Measurements from ENCODE around the gene SMAD3. TPM values are rescaled to one million over a fixed set of nuclear protein-coding genes. Genes with fewer than 3 reads are reported as not detected.
A peak's percentile ranks its signal among the peaks of the same experiment; 100 is the strongest.

SMAD3 gene
- polyA plus RNA-seq, 2 donors, result 24.8 to 51.5 TPM

- WGBS, 2 donors, result 40 to 44% methylated on average over 12 of the region's 12 CpGs
- H3K4me3 ChIP-seq (ENCODE audit: low read depth in 1 of 2, low read length in 2 of 2), result peak overlapping the region; percentile 25 to 44
- H3K27ac ChIP-seq (ENCODE audit: low read depth in 2 of 2, low read length in 1 of 2), result peak overlapping the region in 1 of 2 donors; percentile 26
- peaks cover 5 to 9% of the 10 kb centered on the region in 2 donors for H3K4me1 ChIP-seq (ENCODE audit: control insufficient read depth in 2 of 2, insufficient read depth in 2 of 2, low read length in 1 of 2)
- no peaks in the 10 kb centered on the region for H3K9me3 ChIP-seq (ENCODE audit: control insufficient read depth in 2 of 2, insufficient read depth in 1 of 2, low read depth in 1 of 2, low read length in 1 of 2)
- no peaks in the 10 kb centered on the region for H3K27me3 ChIP-seq (ENCODE audit: control insufficient read depth in 1 of 2, insufficient read depth in 2 of 2, low read length in 2 of 2)
- H3K36me3 ChIP-seq (ENCODE audit: control insufficient read depth in 2 of 2, insufficient read depth in 2 of 2, low read length in 1 of 2), result no peaks in the 10 kb centered on the region
These were observed 32.4 kb upstream of the SMAD3 start for GRCh38 chr15:67033012-67033411.

- WGBS, 2 donors, result 6 to 17% methylated on average over 29 to 50 of the region's 50 CpGs
- H3K9me3 ChIP-seq (ENCODE audit: control insufficient read depth in 2 of 2, insufficient read depth in 1 of 2, low read depth in 1 of 2, low read length in 1 of 2), result no peaks in the 10 kb centered on the region
- no peaks in the 10 kb centered on the region for H3K36me3 ChIP-seq (ENCODE audit: control insufficient read depth in 2 of 2, insufficient read depth in 2 of 2, low read length in 1 of 2)
- peaks cover 5 to 9% of the 10 kb centered on the region in 2 donors for H3K4me1 ChIP-seq (ENCODE audit: control insufficient read depth in 2 of 2, insufficient read depth in 2 of 2, low read length in 1 of 2)
- H3K4me3 ChIP-seq (ENCODE audit: low read depth in 1 of 2, low read length in 2 of 2), result peak overlapping the region; percentile 25 to 44
- H3K27ac ChIP-seq (ENCODE audit: low read depth in 2 of 2, low read length in 1 of 2), result no peak overlapping the region
- no peaks in the 10 kb centered on the region for H3K27me3 ChIP-seq (ENCODE audit: control insufficient read depth in 1 of 2, insufficient read depth in 2 of 2, low read length in 2 of 2)
These were observed 31.8 kb upstream of the SMAD3 start for GRCh38 chr15:67033571-67034044.

GRCh38 chr15:67035886-67036285 lies 29.5 kb upstream of the SMAD3 start:
- Histone ChIP-seq H3K4me3 (ENCODE audit: low read depth in 1 of 2, low read length in 2 of 2) (no peak overlapping the region), H3K27me3 (ENCODE audit: control insufficient read depth in 1 of 2, insufficient read depth in 2 of 2, low read length in 2 of 2) (no peaks in the 10 kb centered on the region), H3K9me3 (ENCODE audit: control insufficient read depth in 2 of 2, insufficient read depth in 1 of 2, low read depth in 1 of 2, low read length in 1 of 2) (no peaks in the 10 kb centered on the region), H3K4me1 (ENCODE audit: control insufficient read depth in 2 of 2, insufficient read depth in 2 of 2, low read length in 1 of 2) (peaks cover 11 to 12% of the 10 kb centered on the region in 2 donors), H3K27ac (ENCODE audit: low read depth in 2 of 2, low read length in 1 of 2) (no peak overlapping the region), H3K36me3 (ENCODE audit: control insufficient read depth in 2 of 2, insufficient read depth in 2 of 2, low read length in 1 of 2) (no peaks in the 10 kb centered on the region)
- 91 to 93% methylated on average over 4 to 5 of the region's 5 CpGs for WGBS, 2 donors

GRCh38 chr15:67036775-67037555 lies 28.4 kb upstream of the SMAD3 start:
- H3K27me3 ChIP-seq (ENCODE audit: control insufficient read depth in 1 of 2, insufficient read depth in 2 of 2, low read length in 2 of 2), result no peaks in the 10 kb centered on the region
- no peaks in the 10 kb centered on the region for H3K9me3 ChIP-seq (ENCODE audit: control insufficient read depth in 2 of 2, insufficient read depth in 1 of 2, low read depth in 1 of 2, low read length in 1 of 2)
- WGBS, 2 donors, result 87 to 88% methylated on average over 8 of the region's 8 CpGs
- H3K27ac ChIP-seq (ENCODE audit: low read depth in 2 of 2, low read length in 1 of 2), result no peak overlapping the region
- no peak overlapping the region for H3K4me3 ChIP-seq (ENCODE audit: low read depth in 1 of 2, low read length in 2 of 2)
- H3K4me1 ChIP-seq (ENCODE audit: control insufficient read depth in 2 of 2, insufficient read depth in 2 of 2, low read length in 1 of 2), result peaks cover 12% of the 10 kb centered on the region in 2 donors
- no peaks in the 10 kb centered on the region for H3K36me3 ChIP-seq (ENCODE audit: control insufficient read depth in 2 of 2, insufficient read depth in 2 of 2, low read length in 1 of 2)

- H3K4me3 ChIP-seq (ENCODE audit: low read depth in 1 of 2, low read length in 2 of 2), result no peak overlapping the region
- H3K4me1 ChIP-seq (ENCODE audit: control insufficient read depth in 2 of 2, insufficient read depth in 2 of 2, low read length in 1 of 2), result peaks cover 14 to 15% of the 10 kb centered on the region in 2 donors
- no peaks in the 10 kb centered on the region for H3K36me3 ChIP-seq (ENCODE audit: control insufficient read depth in 2 of 2, insufficient read depth in 2 of 2, low read length in 1 of 2)
- H3K9me3 ChIP-seq (ENCODE audit: control insufficient read depth in 2 of 2, insufficient read depth in 1 of 2, low read depth in 1 of 2, low read length in 1 of 2), result no peaks in the 10 kb centered on the region
- H3K27me3 ChIP-seq (ENCODE audit: control insufficient read depth in 1 of 2, insufficient read depth in 2 of 2, low read length in 2 of 2), result no peaks in the 10 kb centered on the region
- no peak overlapping the region for H3K27ac ChIP-seq (ENCODE audit: low read depth in 2 of 2, low read length in 1 of 2)
These were observed 27.7 kb upstream of the SMAD3 start for GRCh38 chr15:67037694-67038093.

- H3K4me1 ChIP-seq (ENCODE audit: control insufficient read depth in 2 of 2, insufficient read depth in 2 of 2, low read length in 1 of 2), result peaks cover 9% of the 10 kb centered on the region in 2 donors
These were observed 26.7 kb upstream of the SMAD3 start for GRCh38 chr15:67038736-67039135.

GRCh38 chr15:67039384-67040075 lies 25.9 kb upstream of the SMAD3 start:
- peak overlapping the region; percentile 80 to 91 for H3K27ac ChIP-seq (ENCODE audit: low read depth in 2 of 2, low read length in 1 of 2)

More at GRCh38 chr15:67038736-67039135, 26.7 kb upstream of the SMAD3 start:
- no peaks in the 10 kb centered on the region for H3K36me3 ChIP-seq (ENCODE audit: control insufficient read depth in 2 of 2, insufficient read depth in 2 of 2, low read length in 1 of 2)
- no peak overlapping the region for H3K4me3 ChIP-seq (ENCODE audit: low read depth in 1 of 2, low read length in 2 of 2)
- H3K9me3 ChIP-seq (ENCODE audit: control insufficient read depth in 2 of 2, insufficient read depth in 1 of 2, low read depth in 1 of 2, low read length in 1 of 2), result no peaks in the 10 kb centered on the region
- H3K27me3 ChIP-seq (ENCODE audit: control insufficient read depth in 1 of 2, insufficient read depth in 2 of 2, low read length in 2 of 2), result no peaks in the 10 kb centered on the region
- no peak overlapping the region for H3K27ac ChIP-seq (ENCODE audit: low read depth in 2 of 2, low read length in 1 of 2)

GRCh38 chr15:67040277-67040676 lies 25.1 kb upstream of the SMAD3 start:
- no peak overlapping the region for H3K4me3 ChIP-seq (ENCODE audit: low read depth in 1 of 2, low read length in 2 of 2)
- no peaks in the 10 kb centered on the region for H3K27me3 ChIP-seq (ENCODE audit: control insufficient read depth in 1 of 2, insufficient read depth in 2 of 2, low read length in 2 of 2)
- no peaks in the 10 kb centered on the region for H3K9me3 ChIP-seq (ENCODE audit: control insufficient read depth in 2 of 2, insufficient read depth in 1 of 2, low read depth in 1 of 2, low read length in 1 of 2)
- H3K36me3 ChIP-seq (ENCODE audit: control insufficient read depth in 2 of 2, insufficient read depth in 2 of 2, low read length in 1 of 2), result no peaks in the 10 kb centered on the region
- H3K4me1 ChIP-seq (ENCODE audit: control insufficient read depth in 2 of 2, insufficient read depth in 2 of 2, low read length in 1 of 2), result peaks cover 6 to 13% of the 10 kb centered on the region in 2 donors
- WGBS, 2 donors, result 58 to 68% methylated on average over 2 of the region's 2 CpGs
- peak overlapping the region; percentile 71 to 91 for H3K27ac ChIP-seq (ENCODE audit: low read depth in 2 of 2, low read length in 1 of 2)

More at GRCh38 chr15:67039384-67040075, 25.9 kb upstream of the SMAD3 start:
- Histone ChIP-seq H3K4me3 (ENCODE audit: low read depth in 1 of 2, low read length in 2 of 2) (no peak overlapping the region), H3K27me3 (ENCODE audit: control insufficient read depth in 1 of 2, insufficient read depth in 2 of 2, low read length in 2 of 2) (no peaks in the 10 kb centered on the region), H3K36me3 (ENCODE audit: control insufficient read depth in 2 of 2, insufficient read depth in 2 of 2, low read length in 1 of 2) (no peaks in the 10 kb centered on the region), H3K9me3 (ENCODE audit: control insufficient read depth in 2 of 2, insufficient read depth in 1 of 2, low read depth in 1 of 2, low read length in 1 of 2) (no peaks in the 10 kb centered on the region), H3K4me1 (ENCODE audit: control insufficient read depth in 2 of 2, insufficient read depth in 2 of 2, low read length in 1 of 2) (peaks cover 6 to 13% of the 10 kb centered on the region in 2 donors)
- WGBS, 2 donors, result 79 to 81% methylated on average over 10 of the region's 10 CpGs

GRCh38 chr15:67042551-67043142 lies 22.8 kb upstream of the SMAD3 start:
- Histone ChIP-seq H3K27me3 (ENCODE audit: control insufficient read depth in 1 of 2, insufficient read depth in 2 of 2, low read length in 2 of 2) (no peaks in the 10 kb centered on the region), H3K9me3 (ENCODE audit: control insufficient read depth in 2 of 2, insufficient read depth in 1 of 2, low read depth in 1 of 2, low read length in 1 of 2) (no peaks in the 10 kb centered on the region), H3K4me3 (ENCODE audit: low read depth in 1 of 2, low read length in 2 of 2) (no peak overlapping the region), H3K4me1 (ENCODE audit: control insufficient read depth in 2 of 2, insufficient read depth in 2 of 2, low read length in 1 of 2) (peaks cover 6 to 13% of the 10 kb centered on the region in 2 donors), H3K36me3 (ENCODE audit: control insufficient read depth in 2 of 2, insufficient read depth in 2 of 2, low read length in 1 of 2) (no peaks in the 10 kb centered on the region), H3K27ac (ENCODE audit: low read depth in 2 of 2, low read length in 1 of 2) (peak overlapping the region in 1 of 2 donors; percentile 35)
- WGBS, 2 donors, result 47 to 63% methylated on average over 7 of the region's 7 CpGs
